Stimulated activated CD4-positive, alpha-beta T cell treated with anti-CD3 and anti-CD28 coated beads, Interleukin-2, amount 100 ng/mL, for 24 hours (primary cell): ENCODE data around the gene ZNF521.
"Not testable (repeated sequence)": the region's sequence is repeated elsewhere in the genome, so short reads cannot be mapped to it uniquely, and the experiment has no call there.

Experiments used
- DNase-seq, 2 donors: peaks; one replicate each; pipeline ENCODE4 v3.0.0-alpha.2; 2020

The ZNF521 gene

GRCh38 chr18:25062720-25063119 lies 289.2 kb downstream of the ZNF521 start:
- DNase-seq = no peak

GRCh38 chr18:25061395-25061794 lies 290.6 kb downstream of the ZNF521 start:
- DNase-seq = no peak

- DNase-seq = no peak
Measured at GRCh38 chr18:25058521-25058920, 293.4 kb downstream of the ZNF521 start.

GRCh38 chr18:25057491-25058050 lies 294.4 kb downstream of the ZNF521 start:
- no peak for DNase-seq

- no peak for DNase-seq
Measured at GRCh38 chr18:25056429-25056828, 295.5 kb downstream of the ZNF521 start.

- DNase-seq = no peak
Measured at GRCh38 chr18:25055076-25055475, 296.9 kb downstream of the ZNF521 start.

- DNase-seq = no peak
Measured at GRCh38 chr18:25053466-25053865, 298.5 kb downstream of the ZNF521 start.

GRCh38 chr18:25052511-25052921 lies 299.4 kb downstream of the ZNF521 start:
- DNase-seq = no peak

GRCh38 chr18:25050605-25051004 lies 301.4 kb downstream of the ZNF521 start:
- DNase-seq = no peak

GRCh38 chr18:25047983-25048382 lies 304.0 kb downstream of the ZNF521 start:
- DNase-seq = no peak

GRCh38 chr18:25047421-25047820 lies 304.5 kb downstream of the ZNF521 start:
- no peak for DNase-seq

GRCh38 chr18:25044694-25045093 lies 307.3 kb downstream of the ZNF521 start:
- no peak for DNase-seq

GRCh38 chr18:25043104-25043503 lies 308.9 kb downstream of the ZNF521 start:
- no peak for DNase-seq

- DNase-seq = no peak
Measured at GRCh38 chr18:25042641-25043051, 309.3 kb downstream of the ZNF521 start.

- no peak for DNase-seq
Measured at GRCh38 chr18:25039781-25040180, 312.2 kb downstream of the ZNF521 start.

- DNase-seq = no peak
Measured at GRCh38 chr18:25038261-25038660, 313.7 kb downstream of the ZNF521 start.

- DNase-seq = no peak
Measured at GRCh38 chr18:25033747-25034471, 318.1 kb downstream of the ZNF521 start.

- DNase-seq = not testable (repeated sequence)
Measured at GRCh38 chr18:25033175-25033574, 318.8 kb downstream of the ZNF521 start.

- no peak for DNase-seq
Measured at GRCh38 chr18:25029802-25030201, 322.2 kb downstream of the ZNF521 start.

- no peak for DNase-seq
Measured at GRCh38 chr18:25019931-25020330, 332.0 kb downstream of the ZNF521 start.

- no peak for DNase-seq
Measured at GRCh38 chr18:25019086-25019860, 332.7 kb downstream of the ZNF521 start.

- no peak for DNase-seq
Measured at GRCh38 chr18:25016666-25017065, 335.3 kb downstream of the ZNF521 start.

- DNase-seq = no peak
Measured at GRCh38 chr18:25016181-25016580, 335.8 kb downstream of the ZNF521 start.
